IPS-11a (cell line): ENCODE results near the gene TMEM248.
"Not testable (repeated sequence)": the region's sequence is repeated elsewhere in the genome, so short reads cannot be mapped to it uniquely, and the experiment has no call there.

Source experiments
- H3K4me3 ChIP-seq: one replicate; pipeline ENCODE4 v1.5.1; 2013; ENCODE audit warnings: low read depth, low read length, control low read depth

Gene TMEM248

GRCh38 chr7:66920769-66921395 lies at the start of gene TMEM248:
TMEM248 (plus strand) TSS chr7:66921225; CDS start chr7:66941866, 20,641 bp downstream.
- peak within 1 kb of the TSS; percentile 100 for H3K4me3 ChIP-seq

- no peak overlapping the region for H3K4me3 ChIP-seq
Measured at GRCh38 chr7:66873476-66873875, 47.5 kb upstream of the TMEM248 start.

- no peak overlapping the region for H3K4me3 ChIP-seq
Measured at GRCh38 chr7:66877577-66878300, 43.3 kb upstream of the TMEM248 start.

- not testable (repeated sequence) for H3K4me3 ChIP-seq
Measured at GRCh38 chr7:66878301-66878685, 42.7 kb upstream of the TMEM248 start.

- no peak overlapping the region for H3K4me3 ChIP-seq
Measured at GRCh38 chr7:66880053-66880452, 41.0 kb upstream of the TMEM248 start.

GRCh38 chr7:66880577-66880976 lies 40.4 kb upstream of the TMEM248 start:
- not testable (repeated sequence) for H3K4me3 ChIP-seq

GRCh38 chr7:66883716-66884115 lies 37.3 kb upstream of the TMEM248 start:
- H3K4me3 ChIP-seq = no peak overlapping the region

- H3K4me3 ChIP-seq = not testable (repeated sequence)
Measured at GRCh38 chr7:66884556-66884955, 36.5 kb upstream of the TMEM248 start.

- no peak overlapping the region for H3K4me3 ChIP-seq
Measured at GRCh38 chr7:66886152-66886551, 34.9 kb upstream of the TMEM248 start.

- H3K4me3 ChIP-seq = not testable (repeated sequence)
Measured at GRCh38 chr7:66888223-66888622, 32.8 kb upstream of the TMEM248 start.

- H3K4me3 ChIP-seq = no peak overlapping the region
Measured at GRCh38 chr7:66894463-66895080, 26.5 kb upstream of the TMEM248 start.

GRCh38 chr7:66896441-66896840 lies 24.6 kb upstream of the TMEM248 start:
- H3K4me3 ChIP-seq = no peak overlapping the region

- no peak overlapping the region for H3K4me3 ChIP-seq
Measured at GRCh38 chr7:66899552-66900280, 21.3 kb upstream of the TMEM248 start.

GRCh38 chr7:66901941-66902843 lies 18.8 kb upstream of the TMEM248 start:
- no peak overlapping the region for H3K4me3 ChIP-seq

- H3K4me3 ChIP-seq = no peak overlapping the region
Measured at GRCh38 chr7:66902844-66903180, 18.2 kb upstream of the TMEM248 start.

GRCh38 chr7:66903360-66904062 lies 17.5 kb upstream of the TMEM248 start:
- H3K4me3 ChIP-seq = no peak overlapping the region

GRCh38 chr7:66904063-66904593 lies 16.9 kb upstream of the TMEM248 start:
- no peak overlapping the region for H3K4me3 ChIP-seq

- H3K4me3 ChIP-seq = no peak overlapping the region
Measured at GRCh38 chr7:66905278-66905677, 15.7 kb upstream of the TMEM248 start.

GRCh38 chr7:66905689-66906088 lies 15.3 kb upstream of the TMEM248 start:
- H3K4me3 ChIP-seq = no peak overlapping the region

GRCh38 chr7:66907731-66908130 lies 13.3 kb upstream of the TMEM248 start:
- H3K4me3 ChIP-seq = no peak overlapping the region
